ENCODE measurements around the gene HAAO. TPM values are rescaled to one million over a fixed set of nuclear protein-coding genes. Genes with fewer than 3 reads are reported as not detected.
A peak's percentile ranks its signal among the peaks of the same experiment; 100 is the strongest.

Gene HAAO
- total and polyA plus RNA-seq, 2 of the 13 experiments (the other 11 are each of a cell fraction or from before 2014, with no cell fraction given), result 36.1 to 42.7 TPM

GRCh38 chr2:42810121-42810970 is 18.0 kb upstream of the HAAO start (continued):
- no peak for TF ChIP-seq PBX2 (CRISPR knock-in tag; IDR thresholded peaks at IDR 0.05)
- peak; percentile 95 for TF ChIP-seq REPIN1 (CRISPR knock-in tag; IDR thresholded peaks at IDR 0.05; ENCODE audit: borderline replicate concordance, low read depth)
- peak; percentile 88 for TF ChIP-seq MED8 (CRISPR knock-in tag; IDR thresholded peaks at IDR 0.05; ENCODE audit: insufficient replicate concordance)
- TF ChIP-seq ZFP82 (CRISPR knock-in tag; IDR thresholded peaks at IDR 0.05; ENCODE audit: borderline replicate concordance), result peak; percentile 91; the same call in 1 of the 2 replicates
- peak; percentile 38 for TF ChIP-seq RARA (CRISPR knock-in tag; IDR thresholded peaks at IDR 0.05)
- peak; percentile 67 for TF ChIP-seq FOXM1 (CRISPR knock-in tag; IDR thresholded peaks at IDR 0.05)
- peak; percentile 95 for TF ChIP-seq ZNF33B (CRISPR knock-in tag; IDR thresholded peaks at IDR 0.05)
- peak; percentile 88 for TF ChIP-seq HOXA3 (CRISPR knock-in tag; IDR thresholded peaks at IDR 0.05)
- TF ChIP-seq ZXDC (CRISPR knock-in tag; IDR thresholded peaks at IDR 0.05), result peak; percentile 95; the same call in 1 of the 2 replicates
- TF ChIP-seq ZNF142 (CRISPR knock-in tag; IDR thresholded peaks at IDR 0.05), result peak; percentile 96
- no peak; the same call in 1 of the 2 replicates for TF ChIP-seq BHLHE40 (IDR thresholded peaks at IDR 0.05; ENCODE audit: low read length)
- TF ChIP-seq, protein P1, sequence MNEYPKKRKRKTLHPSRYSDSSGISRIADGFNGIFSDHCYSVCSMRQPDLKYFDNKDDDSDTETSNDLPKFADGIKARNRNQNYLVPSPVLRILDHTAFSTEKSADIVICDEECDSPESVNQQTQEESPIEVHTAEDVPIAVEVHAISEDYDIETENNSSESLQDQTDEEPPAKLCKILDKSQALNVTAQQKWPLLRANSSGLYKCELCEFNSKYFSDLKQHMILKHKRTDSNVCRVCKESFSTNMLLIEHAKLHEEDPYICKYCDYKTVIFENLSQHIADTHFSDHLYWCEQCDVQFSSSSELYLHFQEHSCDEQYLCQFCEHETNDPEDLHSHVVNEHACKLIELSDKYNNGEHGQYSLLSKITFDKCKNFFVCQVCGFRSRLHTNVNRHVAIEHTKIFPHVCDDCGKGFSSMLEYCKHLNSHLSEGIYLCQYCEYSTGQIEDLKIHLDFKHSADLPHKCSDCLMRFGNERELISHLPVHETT (CRISPR knock-in tag; conservative IDR thresholded peaks at IDR 0.05), result peak; percentile 84
- TF ChIP-seq HDAC6 (IDR thresholded peaks at IDR 0.05; ENCODE audit: low read depth, low read length), result no peak
- TF ChIP-seq CTCF (CRISPR knock-in tag; IDR thresholded peaks at IDR 0.05), result 0 out of 2 replicates have a peak, but pooled peaks have one; percentile 31
- 0 out of 2 replicates have a peak, but pooled peaks have one; percentile 72 for TF ChIP-seq RELA (CRISPR knock-in tag; IDR thresholded peaks at IDR 0.05)
